Stimulated activated CD8-positive, alpha-beta memory T cell treated with anti-CD3 and anti-CD28 coated beads, Interleukin-4, amount 100 ng/mL, for 48 hours (primary cell): ENCODE results near the gene GPR137.

Experiments
- DNase-seq: peaks from one replicate; pipeline ENCODE4 v3.0.0-alpha.2; 2020

The GPR137 gene

GRCh38 chr11:64265176-64266160, 20.2 kb upstream of the GPR137 start:
- DNase-seq, result no peak

DNA sequence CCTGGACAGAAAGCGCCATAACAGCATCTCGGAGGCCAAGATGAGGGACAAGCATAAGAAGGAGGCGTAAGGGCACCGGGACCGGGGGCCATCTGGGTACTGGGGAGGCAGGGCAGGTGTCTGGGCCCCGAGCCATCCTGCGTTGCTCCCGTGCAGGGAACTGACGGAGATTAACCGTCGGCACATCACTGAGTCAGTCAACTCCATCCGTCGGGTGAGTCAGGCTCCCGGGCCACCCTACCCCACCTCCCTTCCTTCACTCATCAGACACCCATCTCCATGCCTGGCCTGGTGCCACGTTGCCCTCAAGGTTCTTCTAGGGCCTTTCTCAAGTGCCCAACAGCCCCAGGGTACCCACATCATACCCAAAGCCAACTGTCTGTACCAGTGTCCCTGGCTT, 19.3 kb upstream of the GPR137 start:
- no peak for DNase-seq

- no peak for DNase-seq
These were observed 18.3 kb upstream of the GPR137 start for GRCh38 chr11:64267207-64267945.

DNA sequence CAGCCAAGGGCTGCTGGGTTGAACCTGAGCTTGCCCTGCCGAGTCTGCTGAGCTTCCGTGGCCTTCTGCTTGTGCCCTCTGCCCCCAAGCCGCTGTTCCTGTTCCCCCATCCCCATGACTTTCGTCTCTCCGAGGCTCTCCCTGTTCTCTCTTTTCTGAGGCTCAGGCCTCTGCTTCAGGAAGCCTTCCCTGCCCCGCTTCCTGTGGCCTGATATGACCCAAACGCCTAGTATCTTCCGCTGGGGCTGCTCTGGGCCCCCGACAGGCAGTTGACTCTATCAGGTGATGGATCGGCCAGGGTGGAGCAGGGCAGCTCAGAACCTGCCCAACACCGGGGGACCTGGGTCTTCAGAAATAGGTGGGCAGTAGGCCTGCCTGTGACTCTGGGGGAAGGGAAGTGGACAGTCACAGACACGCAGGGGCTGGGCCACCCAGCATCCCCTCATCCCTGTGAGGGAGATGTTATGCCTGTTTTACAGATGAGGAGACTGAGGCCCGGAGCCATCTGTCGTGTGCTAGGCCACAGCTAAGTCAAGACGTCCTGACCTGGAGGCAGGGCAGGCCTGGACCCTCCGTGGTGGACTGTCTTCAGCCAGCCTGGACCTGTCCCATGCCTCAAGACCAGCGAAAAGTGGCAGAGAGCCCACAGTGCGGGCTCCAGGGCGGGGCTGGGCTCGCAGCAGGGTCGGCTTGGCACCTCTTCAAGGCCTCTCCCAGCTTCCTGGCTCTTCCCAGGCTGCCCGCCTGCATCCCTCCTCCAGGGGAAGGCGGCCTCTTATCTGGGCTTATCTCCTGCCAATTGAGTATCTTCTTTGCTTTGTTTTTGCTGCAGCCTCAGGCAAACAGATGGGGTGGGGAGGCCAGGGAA, 17.4 kb upstream of the GPR137 start:
- DNase-seq, result no peak

GRCh38 chr11:64268893-64269539, 16.6 kb upstream of the GPR137 start:
- DNase-seq, result peak; percentile 76

- peak; percentile 99 for DNase-seq
These were observed 16.0 kb upstream of the GPR137 start for GRCh38 chr11:64269540-64270220.

DNA sequence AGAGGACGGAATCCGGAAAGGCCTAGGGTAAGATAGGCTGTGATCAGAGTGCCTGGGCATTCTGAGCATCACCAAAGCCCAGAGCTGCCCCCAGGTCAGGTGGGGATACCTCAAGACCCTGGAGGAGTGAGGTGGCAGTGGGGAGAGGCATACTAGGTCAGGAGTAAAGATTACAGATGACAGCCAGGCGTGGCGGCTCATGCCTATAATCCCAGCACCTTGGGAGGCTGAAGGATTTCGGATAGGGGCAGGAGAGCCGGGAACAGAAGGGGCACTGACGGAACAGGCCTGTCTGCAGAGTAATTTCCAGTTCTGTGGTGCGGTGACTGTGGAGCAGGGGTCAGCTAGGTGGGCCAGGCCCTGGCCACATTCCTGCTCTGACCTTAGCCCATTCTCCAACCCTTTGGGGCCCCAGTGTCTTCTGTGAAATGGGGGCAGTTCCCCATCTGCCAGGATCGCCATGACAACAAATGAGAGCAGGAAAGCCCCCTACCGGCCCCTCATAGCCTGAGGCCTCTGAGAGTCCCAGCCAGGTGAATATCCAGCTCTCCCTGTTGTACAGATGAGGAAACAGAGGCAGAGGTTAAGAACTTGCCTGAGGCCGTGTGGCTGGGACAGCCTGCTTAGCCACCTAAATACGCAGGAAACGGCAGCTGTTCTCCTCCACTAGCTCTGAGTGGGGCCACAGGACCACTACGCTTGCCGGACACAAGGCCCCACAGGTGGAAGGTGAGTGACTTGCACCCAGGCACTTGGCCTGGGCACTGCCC, 10.4 kb upstream of the GPR137 start:
- DNase-seq, result no peak

GRCh38 chr11:64275841-64276240, 9.8 kb upstream of the GPR137 start:
- no peak for DNase-seq

- DNase-seq, result no peak
These were observed 8.8 kb upstream of the GPR137 start for GRCh38 chr11:64276653-64277431.

DNA sequence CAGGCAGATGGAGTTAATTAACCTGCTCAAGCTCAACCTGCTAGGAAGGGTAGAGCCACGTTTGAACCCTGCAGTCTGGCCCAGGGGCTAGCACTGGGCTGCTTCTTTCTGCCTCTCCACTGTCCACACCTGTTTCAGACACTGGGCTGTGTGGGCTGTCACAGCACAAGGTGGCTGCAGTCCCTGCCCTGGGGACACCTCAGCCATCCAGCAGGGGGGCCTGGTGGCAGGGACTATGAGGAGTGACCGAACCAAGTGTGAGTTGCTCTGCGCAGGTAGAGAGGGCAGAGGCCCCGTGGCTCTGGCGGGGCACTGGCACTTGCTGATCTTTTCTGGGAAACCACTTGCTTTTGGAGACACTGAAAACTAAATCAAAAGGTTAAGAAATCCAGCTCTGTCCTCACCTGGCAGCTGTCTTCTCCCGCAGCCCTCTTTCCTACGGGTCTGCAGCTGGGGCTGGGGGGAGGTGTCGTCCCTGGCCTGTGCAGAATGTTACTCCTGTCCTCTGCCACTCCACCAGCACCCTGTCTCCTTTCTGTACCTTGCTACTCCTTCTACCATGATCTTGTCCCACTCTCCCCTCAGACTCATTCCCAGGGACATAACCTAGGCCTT, 7.0 kb upstream of the GPR137 start:
- no peak for DNase-seq

DNA sequence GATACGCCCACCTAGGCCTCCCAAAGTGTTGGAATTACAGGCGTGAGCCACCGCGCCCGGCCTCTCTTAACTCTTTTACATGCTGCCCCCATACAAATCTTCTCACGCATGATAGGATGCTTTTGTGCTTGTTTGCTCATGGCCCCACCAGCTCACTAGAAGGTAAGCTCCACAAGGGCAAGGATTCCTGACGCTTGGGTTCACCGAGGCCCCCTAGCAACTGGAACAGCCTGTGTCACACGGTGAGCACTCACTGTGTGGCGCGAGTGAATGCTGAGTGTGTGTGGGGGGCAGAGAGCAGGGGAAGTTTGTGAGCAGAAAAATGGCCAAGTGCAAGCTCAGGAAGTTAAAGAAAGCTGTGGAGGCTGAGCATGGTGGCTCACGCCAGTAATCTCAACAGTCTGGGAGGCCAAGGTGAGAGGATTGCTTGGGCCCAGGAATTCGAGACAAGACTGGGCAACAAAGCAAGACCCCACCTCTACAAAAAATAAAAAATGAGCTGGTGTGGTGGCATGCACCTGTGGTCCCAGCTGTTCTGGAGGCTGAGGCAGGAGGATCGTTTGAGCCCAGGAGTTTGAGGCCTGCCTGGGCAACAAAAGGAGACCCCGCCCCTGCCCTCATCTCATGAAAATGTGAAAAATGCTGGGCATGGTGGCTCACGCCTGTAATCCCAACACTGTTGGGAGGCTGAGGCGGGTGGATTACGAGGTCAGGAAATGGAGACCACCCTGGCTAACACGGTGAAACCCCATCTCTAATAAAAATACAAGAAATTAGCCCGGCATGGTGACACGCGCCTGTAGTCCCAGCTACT, 3.5 kb upstream of the GPR137 start:
- no peak for DNase-seq

- DNase-seq, result no peak
These were observed 2.6 kb upstream of the GPR137 start for GRCh38 chr11:64283092-64283491.

- peak; percentile 96 for DNase-seq
These were observed 1.3 kb upstream of the GPR137 start, which contains the start of gene BAD for GRCh38 chr11:64284048-64284961. BAD (minus strand) TSS chr11:64284665; CDS start chr11:64284368, 297 bp downstream.

GRCh38 chr11:64285885-64286800, 495 bp downstream of the GPR137 start:
- DNase-seq, result no peak

GRCh38 chr11:64286801-64287159, 1.1 kb downstream of the GPR137 start:
- no peak for DNase-seq

- no peak for DNase-seq
These were observed 2.2 kb downstream of the GPR137 start for GRCh38 chr11:64287676-64288352.
